GM23338 (cell line): ENCODE results near the gene IL36B. TPM values are rescaled to one million over a fixed set of nuclear protein-coding genes. Genes with fewer than 3 reads are reported as not detected.

ENCODE experiments used
- ATAC-seq: fragments of 200-7000 bp; cut with Tn5 transposase; 3 replicates; pipeline ENCODE4 v1.9.1; 2020
- DNase-seq: peaks from one replicate; pipeline ENCODE4 v3.0.0-alpha.2; 2015; ENCODE audit warnings: low spot score
- H2AFZ ChIP-seq: fragments of 200-600 bp; sonication (generic); 2 replicates; pipeline ENCODE4 v1.8.0; 2016; ENCODE audit warnings: antibody characterized with exemption, mild to moderate bottlenecking, moderate library complexity
- H3F3A ChIP-seq: fragments of 200-600 bp; sonication (generic); replicated peaks from 2 replicates; pipeline ENCODE4 v1.8.0; 2017; ENCODE audit warnings: antibody characterized with exemption, mixed run types, low read depth
- H3K27ac ChIP-seq: fragments of 200-600 bp; sonication (generic); 2 replicates; pipeline ENCODE4 v1.6.1; 2016; ENCODE audit warnings: low read depth
- H3K27me3 ChIP-seq: fragments of 200-600 bp; sonication (generic); 2 replicates; pipeline ENCODE4 v1.8.0; 2016; ENCODE audit warnings: mild to moderate bottlenecking, mixed run types, moderate library complexity; ENCODE audit not compliant: insufficient read depth
- H3K36me3 ChIP-seq: fragments of 200-600 bp; sonication (generic); 2 replicates; pipeline ENCODE4 v1.8.0; 2016; ENCODE audit warnings: mild to moderate bottlenecking; ENCODE audit not compliant: insufficient read depth
- H3K4me1 ChIP-seq: fragments of 200-600 bp; sonication (generic); 2 replicates; pipeline ENCODE4 v1.8.0; 2016; ENCODE audit warnings: mild to moderate bottlenecking, moderate library complexity; ENCODE audit not compliant: insufficient read depth
- H3K4me2 ChIP-seq: fragments of 200-600 bp; sonication (generic); 2 replicates; pipeline ENCODE4 v1.7.1; 2017; ENCODE audit warnings: mixed run types
- H3K4me3 ChIP-seq: fragments of 200-600 bp; sonication (generic); 2 replicates; pipeline ENCODE4 v1.6.1; 2016; ENCODE audit warnings: mixed run types
- H3K79me2 ChIP-seq: fragments of 200-600 bp; sonication (generic); replicated peaks from 2 replicates; pipeline ENCODE4 v1.8.0; 2017; ENCODE audit warnings: mild to moderate bottlenecking; ENCODE audit not compliant: insufficient read depth
- H3K9me2 ChIP-seq: fragments of 200-600 bp; sonication (generic); 2 replicates; pipeline ENCODE4 v1.8.0; 2017; ENCODE audit not compliant: insufficient read depth
- H4K20me1 ChIP-seq: fragments of 200-600 bp; sonication (generic); replicated peaks from 2 replicates; pipeline ENCODE4 v1.8.0; 2017; ENCODE audit warnings: mild to moderate bottlenecking; ENCODE audit not compliant: insufficient read depth
- H3K27ac Mint-ChIP-seq: 2 replicates; pipeline ENCODE4 v1.8.0; 2020; ENCODE audit warnings: inconsistent platforms, mild to moderate bottlenecking, moderate library complexity, mixed read lengths
- H3K27me3 Mint-ChIP-seq: 3 replicates; pipeline ENCODE4 v1.8.0; 2022; ENCODE audit warnings: low read depth, mild to moderate bottlenecking, moderate library complexity, mixed read lengths, inconsistent platforms; ENCODE audit not compliant: insufficient read depth, poor library complexity
- H3K36me3 Mint-ChIP-seq: 3 replicates; pipeline ENCODE4 v1.8.0; 2021; ENCODE audit warnings: low read depth, mild to moderate bottlenecking, inconsistent platforms, moderate library complexity, mixed read lengths
- H3K4me1 Mint-ChIP-seq: 3 replicates; pipeline ENCODE4 v1.8.0; 2020; ENCODE audit warnings: mild to moderate bottlenecking, inconsistent platforms, mixed read lengths
- H3K4me3 Mint-ChIP-seq: 3 replicates; pipeline ENCODE4 v1.8.0; 2021; ENCODE audit warnings: moderate library complexity, mild to moderate bottlenecking, inconsistent platforms, mixed read lengths
- H3K9me3 Mint-ChIP-seq: 3 replicates; pipeline ENCODE4 v1.8.0; 2020; ENCODE audit warnings: moderate library complexity, mild to moderate bottlenecking, inconsistent platforms, mixed read lengths
- ETS1 ChIP-seq: IDR thresholded peaks from 2 replicates; pipeline ENCODE4 v1.6.1; 2016; ENCODE audit warnings: antibody characterized with exemption
- EZH2 ChIP-seq: fragments of 200-600 bp; sonication (generic); IDR thresholded peaks from one replicate; pipeline ENCODE4 v1.8.0; 2017; ENCODE audit warnings: antibody characterized with exemption, mild to moderate bottlenecking, low read depth; ENCODE audit not compliant: unreplicated experiment
- EZH2phosphoT487 ChIP-seq: fragments of 200-600 bp; sonication (generic); IDR thresholded peaks from one replicate; pipeline ENCODE4 v1.8.1; 2018; ENCODE audit warnings: antibody characterized with exemption; ENCODE audit not compliant: unreplicated experiment
- ZNF331 ChIP-seq: fragments of 250-450 bp; sonication (Bioruptor Pico); IDR thresholded peaks from 2 replicates; pipeline ENCODE4 v1.5.0; 2020; ENCODE audit warnings: low read depth, mild to moderate bottlenecking, moderate library complexity
- polyA plus RNA-seq: library from polyadenylated mRNA; unstranded; fragments of >200 nt; fragmentation: Nextera tagmentation; extraction: Ambion mirVana; gene quantifications from 2 replicates; pipeline ENCODE4 v1.2.1, GENCODE V29; 2016
- total RNA-seq: library from RNA; depleted of rRNA; stranded (reverse); fragments of >200 nt; shearing (Covaris generic); gene quantifications from 2 replicates; pipeline ENCODE4 v1.2.3, GENCODE V29; 2014
- TF ChIP-seq, protein P1 (sequence below): IDR thresholded peaks from one replicate; pipeline ENCODE4 v1.6.1; 2018; ENCODE audit warnings: antibody characterized with exemption; ENCODE audit not compliant: unreplicated experiment
- TF ChIP-seq, protein P2 (sequence below), 2 experiments: fragments of 200-600 bp in 1 of 2; sonication (generic) in 1 of 2; conservative IDR thresholded peaks; 2 replicates each; pipeline versions ENCODE4 v1.5.1 to v1.6.1; 2016 to 2017; ENCODE audit warnings: antibody characterized with exemption in 2 of 2, low read depth in 2 of 2, mild to moderate bottlenecking in 2 of 2, moderate library complexity in 1 of 2

Gene IL36B
- total and polyA plus RNA-seq, 2 experiments from 2014 or later: not detected

GRCh38 chr2:113069676-113070605 is 17.3 kb upstream of the IL36B start:
- H3K4me2 ChIP-seq: no peak overlapping the region
- no peak for DNase-seq

More at GRCh38 chr2:113069676-113070605, 17.3 kb upstream of the IL36B start:
- Mint-ChIP-seq H3K9me3 (no peaks in the 10 kb centered on the region; the same call in 2 of the 3 replicates), H3K27me3 (peaks cover 13% of the 10 kb centered on the region), H3K27ac (no peak overlapping the region), H3K4me3 (no peak overlapping the region), H3K4me1 (no peaks in the 10 kb centered on the region; the same call in 2 of the 3 replicates), H3K36me3 (no peaks in the 10 kb centered on the region)
- no peaks in the 10 kb centered on the region for H3F3A ChIP-seq
- H3K4me1 ChIP-seq: no peaks in the 10 kb centered on the region
- no peak overlapping the region for H3K27ac ChIP-seq
- no peaks in the 10 kb centered on the region for H3K27me3 ChIP-seq
- H4K20me1 ChIP-seq: no peaks in the 10 kb centered on the region
- H3K9me2 ChIP-seq: peaks cover 5% of the 10 kb centered on the region
- no peak for ATAC-seq
- no peaks in the 10 kb centered on the region for H3K36me3 ChIP-seq
- TF ChIP-seq EZH2 (no peak), ETS1 (no peak), EZH2phosphoT487 (no peak), ZNF331 (CRISPR knock-in tag) (no peak)
- TF ChIP-seq, protein P1, sequence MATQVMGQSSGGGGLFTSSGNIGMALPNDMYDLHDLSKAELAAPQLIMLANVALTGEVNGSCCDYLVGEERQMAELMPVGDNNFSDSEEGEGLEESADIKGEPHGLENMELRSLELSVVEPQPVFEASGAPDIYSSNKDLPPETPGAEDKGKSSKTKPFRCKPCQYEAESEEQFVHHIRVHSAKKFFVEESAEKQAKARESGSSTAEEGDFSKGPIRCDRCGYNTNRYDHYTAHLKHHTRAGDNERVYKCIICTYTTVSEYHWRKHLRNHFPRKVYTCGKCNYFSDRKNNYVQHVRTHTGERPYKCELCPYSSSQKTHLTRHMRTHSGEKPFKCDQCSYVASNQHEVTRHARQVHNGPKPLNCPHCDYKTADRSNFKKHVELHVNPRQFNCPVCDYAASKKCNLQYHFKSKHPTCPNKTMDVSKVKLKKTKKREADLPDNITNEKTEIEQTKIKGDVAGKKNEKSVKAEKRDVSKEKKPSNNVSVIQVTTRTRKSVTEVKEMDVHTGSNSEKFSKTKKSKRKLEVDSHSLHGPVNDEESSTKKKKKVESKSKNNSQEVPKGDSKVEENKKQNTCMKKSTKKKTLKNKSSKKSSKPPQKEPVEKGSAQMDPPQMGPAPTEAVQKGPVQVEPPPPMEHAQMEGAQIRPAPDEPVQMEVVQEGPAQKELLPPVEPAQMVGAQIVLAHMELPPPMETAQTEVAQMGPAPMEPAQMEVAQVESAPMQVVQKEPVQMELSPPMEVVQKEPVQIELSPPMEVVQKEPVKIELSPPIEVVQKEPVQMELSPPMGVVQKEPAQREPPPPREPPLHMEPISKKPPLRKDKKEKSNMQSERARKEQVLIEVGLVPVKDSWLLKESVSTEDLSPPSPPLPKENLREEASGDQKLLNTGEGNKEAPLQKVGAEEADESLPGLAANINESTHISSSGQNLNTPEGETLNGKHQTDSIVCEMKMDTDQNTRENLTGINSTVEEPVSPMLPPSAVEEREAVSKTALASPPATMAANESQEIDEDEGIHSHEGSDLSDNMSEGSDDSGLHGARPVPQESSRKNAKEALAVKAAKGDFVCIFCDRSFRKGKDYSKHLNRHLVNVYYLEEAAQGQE: no peak
- TF ChIP-seq, protein P2, sequence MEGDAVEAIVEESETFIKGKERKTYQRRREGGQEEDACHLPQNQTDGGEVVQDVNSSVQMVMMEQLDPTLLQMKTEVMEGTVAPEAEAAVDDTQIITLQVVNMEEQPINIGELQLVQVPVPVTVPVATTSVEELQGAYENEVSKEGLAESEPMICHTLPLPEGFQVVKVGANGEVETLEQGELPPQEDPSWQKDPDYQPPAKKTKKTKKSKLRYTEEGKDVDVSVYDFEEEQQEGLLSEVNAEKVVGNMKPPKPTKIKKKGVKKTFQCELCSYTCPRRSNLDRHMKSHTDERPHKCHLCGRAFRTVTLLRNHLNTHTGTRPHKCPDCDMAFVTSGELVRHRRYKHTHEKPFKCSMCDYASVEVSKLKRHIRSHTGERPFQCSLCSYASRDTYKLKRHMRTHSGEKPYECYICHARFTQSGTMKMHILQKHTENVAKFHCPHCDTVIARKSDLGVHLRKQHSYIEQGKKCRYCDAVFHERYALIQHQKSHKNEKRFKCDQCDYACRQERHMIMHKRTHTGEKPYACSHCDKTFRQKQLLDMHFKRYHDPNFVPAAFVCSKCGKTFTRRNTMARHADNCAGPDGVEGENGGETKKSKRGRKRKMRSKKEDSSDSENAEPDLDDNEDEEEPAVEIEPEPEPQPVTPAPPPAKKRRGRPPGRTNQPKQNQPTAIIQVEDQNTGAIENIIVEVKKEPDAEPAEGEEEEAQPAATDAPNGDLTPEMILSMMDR (conservative IDR thresholded peaks at IDR 0.05; ENCODE audit: low read depth in 2 of 2): no peak
- no peaks in the 10 kb centered on the region for H3K79me2 ChIP-seq
- H2AFZ ChIP-seq: no peak overlapping the region
- no peak overlapping the region for H3K4me3 ChIP-seq
